ENCODE data around the gene GPSM1.

- TF ChIP-seq SUZ12 (IDR thresholded peaks at IDR 0.05) (no peak), FOXA1 (IDR thresholded peaks at IDR 0.05) (no peak), ELF4 (IDR thresholded peaks at IDR 0.05) (no peak), PKNOX1 (IDR thresholded peaks at IDR 0.05) (no peak), FOXM1 (IDR thresholded peaks at IDR 0.05; ENCODE audit: borderline replicate concordance) (no peak)
Measured at GRCh38 chr9:136289651-136290507, 37.5 kb upstream of the GPSM1 start.

Measured in HEK293T (cell line).